Lower leg skin (tissue), 4 donors: ENCODE data around the gene WHRN. TPM values are rescaled to one million over a fixed set of nuclear protein-coding genes. Genes with fewer than 3 reads are reported as not detected.

Source experiments
- DNase-seq, 2 donors: peaks; one replicate each; pipeline ENCODE4 v3.0.0-alpha.2; 2019; ENCODE audit warnings: low spot score in 2 of 2
- H3K4me3 ChIP-seq: fragments of 200-600 bp; sonication (generic); 2 replicates; pipeline ENCODE4 v1.5.1; 2017; ENCODE audit warnings: mild to moderate bottlenecking, low read depth; ENCODE audit not compliant: poor library complexity, severe bottlenecking
- CTCF ChIP-seq, 3 donors: fragments of 450-650 bp; IDR thresholded peaks; one replicate each; pipeline ENCODE4 v1.5.1; 2016; ENCODE audit warnings: antibody characterized with exemption in 3 of 3, mild to moderate bottlenecking in 3 of 3, moderate library complexity in 2 of 3
- POLR2A ChIP-seq, 2 donors: fragments of 450-650 bp; IDR thresholded peaks; one replicate each; pipeline ENCODE4 v1.6.1; 2016 to 2017; ENCODE audit warnings: antibody characterized with exemption in 2 of 2, mild to moderate bottlenecking in 1 of 2, moderate library complexity in 1 of 2
- WGBS, 2 donors: methylation state at CpG; one replicate each; pipeline ENCODE4 v1.1.5; 2018; 5-methylcytosine and 5-hydroxymethylcytosine counted together
- intact Hi-C: fragments of 100-400 bp; cut with DNase I; formaldehyde crosslinking; loops from one replicate; pipeline ENCODE4 v1.15.0; 2023; ENCODE audit warnings: low total_unique reads
- total RNA-seq, 4 donors: library from RNA; depleted of rRNA; stranded (reverse); fragments of >200 nt; gene quantifications; one replicate each; pipeline ENCODE4 v1.1.0, GENCODE V29; 2016

The WHRN gene
- total RNA-seq, 4 donors from 2014 or later, result 8.7 to 15.0 (median 10.5) TPM

DNA sequence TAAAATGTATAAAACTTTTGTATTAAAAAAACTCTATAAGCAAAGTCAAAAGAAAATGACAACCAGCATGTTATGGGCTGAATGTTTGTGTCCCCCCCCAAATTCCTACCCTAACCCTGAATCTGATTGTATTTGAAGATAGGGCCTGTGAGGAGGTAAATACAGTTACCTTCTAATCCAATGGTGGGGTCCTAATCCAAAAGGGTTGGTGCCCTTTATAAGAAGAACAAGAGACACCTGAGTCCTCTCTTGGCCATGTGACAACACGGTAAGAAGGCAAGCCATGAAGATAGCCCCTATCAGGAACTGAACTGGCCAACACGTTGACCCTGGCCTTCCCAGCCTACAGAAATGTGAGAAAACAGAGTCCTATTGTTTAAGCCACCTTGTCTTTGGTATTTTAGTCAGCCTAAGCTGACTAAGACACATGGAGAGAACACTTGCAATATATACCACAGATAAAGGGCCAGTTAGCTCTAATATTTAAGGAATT, 67.8 kb downstream of the WHRN start:
- intact Hi-C loops, result no loop called here
- peak in 1 of 2 donors; percentile 6 for DNase-seq
- TF ChIP-seq CTCF (IDR thresholded peaks at IDR 0.05), result no peak
- TF ChIP-seq POLR2A (IDR thresholded peaks at IDR 0.05), result no peak
- H3K4me3 ChIP-seq, result no peak overlapping the region
- 88 to 96% methylated on average over 2 of the region's 2 CpGs for WGBS, 2 donors

DNA sequence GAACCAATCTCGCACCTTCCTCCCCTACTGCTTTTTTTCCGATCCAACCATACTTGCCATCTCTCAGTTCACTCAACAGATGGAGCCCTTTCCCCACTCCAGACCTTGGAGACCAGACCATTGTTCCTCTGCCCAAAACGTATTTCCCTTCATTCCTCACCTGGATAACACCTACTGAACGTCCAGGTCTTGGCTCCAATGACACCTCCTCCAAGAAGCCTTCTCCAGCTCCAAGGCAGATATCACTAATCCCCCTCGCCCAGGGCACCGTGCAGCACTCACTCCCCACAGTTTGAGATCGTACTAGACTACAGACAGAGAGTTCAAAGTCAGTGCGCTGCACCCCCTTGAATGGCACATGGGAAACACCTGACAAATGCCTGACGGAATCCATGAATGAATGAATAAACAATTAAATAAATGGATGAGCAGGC, 70.4 kb downstream of the WHRN start:
- intact Hi-C loops, result no loop called here
- H3K4me3 ChIP-seq, result no peak overlapping the region
- WGBS, 2 donors, result 51 to 59% methylated on average over 9 of the region's 9 CpGs
- TF ChIP-seq POLR2A (IDR thresholded peaks at IDR 0.05), result no peak
- TF ChIP-seq CTCF (IDR thresholded peaks at IDR 0.05), result no peak
- peak in 1 of 2 donors; percentile 66 for DNase-seq

- no peak for DNase-seq
- H3K4me3 ChIP-seq, result no peak overlapping the region
- WGBS, 2 donors, result 64 to 70% methylated on average over 6 of the region's 6 CpGs
- intact Hi-C loops, result no loop called here
- TF ChIP-seq CTCF (IDR thresholded peaks at IDR 0.05) (no peak), POLR2A (IDR thresholded peaks at IDR 0.05) (no peak)
Observed at GRCh38 chr9:114433720-114434255, 71.5 kb downstream of the WHRN start.

DNA sequence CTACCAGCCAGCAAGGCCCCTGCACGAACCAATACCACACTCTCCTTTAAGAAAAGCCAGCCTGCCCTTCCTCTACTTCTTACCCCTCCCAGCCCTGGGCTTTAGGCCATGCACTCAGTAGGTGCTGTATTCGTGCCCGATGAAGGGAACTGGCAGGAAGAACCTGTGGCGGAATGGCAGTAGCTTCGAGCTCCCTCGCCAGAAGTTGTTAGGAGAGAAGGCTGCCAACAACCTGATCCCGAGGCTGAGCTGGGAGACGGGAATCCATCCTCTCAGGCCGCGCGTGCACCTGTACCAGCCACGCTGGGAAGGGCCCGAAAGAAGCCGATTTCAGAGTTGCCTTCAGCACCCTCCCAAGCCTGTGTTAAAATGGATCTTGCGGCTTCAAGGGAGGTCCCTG, 72.2 kb downstream of the WHRN start:
- intact Hi-C loops, result no loop called here
- H3K4me3 ChIP-seq, result no peak overlapping the region
- DNase-seq, result peak in 1 of 2 donors; percentile 72
- TF ChIP-seq POLR2A (IDR thresholded peaks at IDR 0.05) (no peak), CTCF (IDR thresholded peaks at IDR 0.05) (no peak)
- 87 to 88% methylated on average over 15 of the region's 15 CpGs for WGBS, 2 donors

DNA sequence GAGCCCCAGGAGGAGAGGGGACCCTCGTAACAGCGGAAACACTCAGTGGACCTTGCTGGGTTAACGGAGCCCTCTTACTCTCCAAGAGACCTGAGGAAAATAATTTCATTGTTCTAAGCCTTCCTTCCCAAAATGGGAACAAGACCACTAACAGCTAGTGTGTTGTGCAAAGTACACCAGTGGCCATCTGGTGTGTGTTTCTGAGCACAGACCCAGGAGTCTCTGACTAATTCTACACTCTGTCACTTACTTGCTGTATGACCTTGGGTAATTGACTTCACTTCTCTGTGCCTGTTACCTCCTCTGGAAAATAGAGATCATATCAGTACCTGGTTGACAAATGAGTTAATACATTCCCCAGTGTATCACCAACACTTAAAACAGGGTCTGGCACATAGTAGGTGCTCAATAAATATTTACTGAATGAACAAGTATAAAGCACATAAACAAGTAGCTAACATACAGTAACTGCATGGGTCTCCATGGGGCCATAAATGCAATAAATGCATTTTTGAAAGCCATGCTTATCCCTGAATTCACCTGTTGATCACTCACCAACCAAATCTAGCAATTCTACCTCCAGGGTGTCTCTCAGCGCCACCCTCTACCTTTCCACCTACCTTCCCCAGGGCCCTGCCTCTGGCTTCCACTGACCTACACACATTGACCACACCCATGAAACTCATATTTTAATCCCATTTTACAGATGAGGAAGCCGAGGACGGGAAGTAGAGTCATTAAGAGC, 72.8 kb downstream of the WHRN start:
- DNase-seq, result peak in 1 of 2 donors; percentile 9
- WGBS, 2 donors, result 77 to 80% methylated on average over 6 of the region's 6 CpGs
- no peak overlapping the region for H3K4me3 ChIP-seq
- intact Hi-C loops, result no loop called here
- no peak for TF ChIP-seq POLR2A (IDR thresholded peaks at IDR 0.05)
- no peak for TF ChIP-seq CTCF (IDR thresholded peaks at IDR 0.05)
